B cell (primary cell): ENCODE measurements around the gene PTGFRN. TPM values are rescaled to one million over a fixed set of nuclear protein-coding genes. Genes with fewer than 3 reads are reported as not detected.

Experiments used
- ATAC-seq: fragments of 200-7000 bp; cut with Tn5 transposase; one replicate; pipeline ENCODE4 v1.10.0; 2021; ENCODE audit warnings: low read depth, mild to moderate bottlenecking, moderate number of reproducible peaks, moderate library complexity
- CTCF ChIA-PET: fragments of 350-600 bp; sonication (Branson Sonifier 250); formaldehyde crosslinking; loops from one replicate; lab custom pipeline; 2021; ENCODE audit warnings: antibody characterized with exemption, inconsistent platforms; lab: Charles Lee
- POLR2A ChIA-PET: fragments of 350-600 bp; sonication (Branson Sonifier 250); formaldehyde crosslinking; loops from one replicate; lab custom pipeline; 2021; ENCODE audit warnings: antibody characterized with exemption; lab: Charles Lee
- DNase-seq: peaks from one replicate; pipeline ENCODE4 v3.0.0; 2013
- H2AFZ ChIP-seq: 2 replicates; pipeline ENCODE4 v1.6.1; 2012; ENCODE audit warnings: mild to moderate bottlenecking, low read depth, low read length; ENCODE audit not compliant: insufficient read depth, poor library complexity, severe bottlenecking
- H3K27ac ChIP-seq, 2 donors: 1 replicate in 1 of 2; 2 replicates in 1 of 2; pipeline ENCODE4 v1.5.1; 2012 to 2013; ENCODE audit warnings: low read length in 2 of 2, mild to moderate bottlenecking in 2 of 2, moderate library complexity in 1 of 2
- H3K27me3 ChIP-seq, 4 experiments: fragments of 200-600 bp in 1 of 4; sonication (generic) in 1 of 4; replicated peaks in 1 of 4; 1 replicate in 2 of 4; 2 replicates in 2 of 4; pipeline versions ENCODE4 v1.6.1 to v1.7.0; 2013 to 2016; ENCODE audit warnings: low read length in 3 of 4, mild to moderate bottlenecking in 2 of 4, mixed read lengths in 1 of 4, moderate library complexity in 1 of 4; ENCODE audit not compliant: insufficient read depth in 4 of 4, control insufficient read depth in 3 of 4; ENCODE audit errors: control extremely low read depth in 1 of 4
- H3K36me3 ChIP-seq, 2 experiments: replicated peaks in 1 of 2; 1 replicate in 1 of 2; 2 replicates in 1 of 2; pipeline versions ENCODE4 v1.6.1 to v1.7.1; 2013; ENCODE audit warnings: low read length in 1 of 2; ENCODE audit not compliant: insufficient read depth in 2 of 2, control insufficient read depth in 1 of 2; ENCODE audit errors: control extremely low read depth in 1 of 2, extremely low read depth in 1 of 2
- H3K4me1 ChIP-seq, 2 donors: fragments of 200-600 bp in 1 of 2; sonication (generic) in 1 of 2; 1 replicate in 1 of 2; 2 replicates in 1 of 2; pipeline versions ENCODE4 v1.5.1 to v1.6.1; 2013 to 2017; ENCODE audit warnings: low read length in 2 of 2; ENCODE audit not compliant: control insufficient read depth in 2 of 2, insufficient read depth in 2 of 2
- H3K4me2 ChIP-seq: replicated peaks from 2 replicates; pipeline ENCODE3; 2012; ENCODE audit warnings: mild to moderate bottlenecking, low read depth, low read length; ENCODE audit not compliant: poor library complexity, severe bottlenecking
- H3K4me3 ChIP-seq, 5 experiments: fragments of 200-600 bp in 1 of 5; sonication (generic) in 1 of 5; 1 replicate in 3 of 5; 2 replicates in 2 of 5; pipeline versions ENCODE4 v1.5.1 to v1.7.0; 2011 to 2016; ENCODE audit warnings: low read length in 4 of 5, mild to moderate bottlenecking in 4 of 5, low read depth in 2 of 5, control low read depth in 1 of 5, moderate library complexity in 1 of 5; ENCODE audit not compliant: insufficient read depth in 1 of 5; ENCODE audit errors: control extremely low read depth in 1 of 5, extremely low read depth in 1 of 5
- H3K79me2 ChIP-seq: fragments of 200-600 bp; sonication (generic); one replicate; pipeline ENCODE4 v1.6.0; 2016; ENCODE audit warnings: low read length; ENCODE audit not compliant: control insufficient read depth, insufficient read depth
- H3K9ac ChIP-seq: fragments of 200-600 bp; sonication (generic); 2 replicates; pipeline ENCODE4 v1.6.1; 2017; ENCODE audit warnings: mild to moderate bottlenecking, low read length, moderate library complexity
- H3K9me3 ChIP-seq, 3 donors: one replicate each; pipeline versions ENCODE4 v1.6.1 to v1.7.1; 2013; ENCODE audit warnings: low read length in 2 of 3; ENCODE audit not compliant: control insufficient read depth in 2 of 3, insufficient read depth in 1 of 3; ENCODE audit errors: control extremely low read depth in 1 of 3
- H4K20me1 ChIP-seq: 2 replicates; pipeline ENCODE4 v1.6.0; 2012; ENCODE audit warnings: mild to moderate bottlenecking, low read length; ENCODE audit not compliant: insufficient read depth, control insufficient read depth, poor library complexity, severe bottlenecking
- H3K27ac Mint-ChIP-seq: one replicate; pipeline ENCODE4 v1.8.0; 2021; ENCODE audit warnings: mixed read lengths
- H3K27me3 Mint-ChIP-seq: one replicate; pipeline ENCODE4 v1.8.0; 2021; ENCODE audit warnings: mixed read lengths
- H3K4me1 Mint-ChIP-seq: one replicate; pipeline ENCODE4 v1.8.0; 2021; ENCODE audit warnings: mixed read lengths
- H3K4me3 Mint-ChIP-seq: one replicate; pipeline ENCODE4 v1.8.0; 2021; ENCODE audit warnings: mixed read lengths
- H3K9me3 Mint-ChIP-seq: one replicate; pipeline ENCODE4 v1.8.0; 2022; ENCODE audit warnings: mixed read lengths; ENCODE audit not compliant: insufficient read depth
- EZH2 ChIP-seq: IDR thresholded peaks from 2 replicates; pipeline ENCODE4 v1.6.1; 2012; ENCODE audit warnings: borderline replicate concordance, low read depth, mild to moderate bottlenecking, moderate library complexity, low read length; ENCODE audit not compliant: insufficient read depth, poor library complexity, severe bottlenecking
- WGBS: methylation state at CpG from one replicate; pipeline ENCODE4 v1.1.5; 2013; ENCODE audit warnings: missing lambda C conversion rate; ENCODE audit not compliant: insufficient coverage; 5-methylcytosine and 5-hydroxymethylcytosine counted together
- intact Hi-C: fragments of 100-400 bp; cut with micrococcal nuclease; formaldehyde crosslinking; loops from one replicate; pipeline ENCODE4 v1.10.0; 2022
- polyA plus RNA-seq: library from polyadenylated mRNA; depleted of rRNA; stranded (reverse); fragments of >200 nt; gene quantifications from 2 replicates; pipeline ENCODE4 v1.2.3, GENCODE V29; 2012
- total RNA-seq, 2 donors: library from RNA; stranded (reverse); fragments of 120-200 nt in 1 of 2; gene quantifications; 1 replicate in 1 of 2; 2 replicates in 1 of 2; pipeline versions ENCODE4 v1.2.3 to v1.2.4, GENCODE V29; 2013 to 2022
- TF ChIP-seq, protein P1 (sequence below): fragments of 200-600 bp; IDR thresholded peaks from one replicate; pipeline ENCODE4 v1.8.0; 2022; ENCODE audit warnings: antibody characterized with exemption, mild to moderate bottlenecking

The PTGFRN gene
- total and polyA plus RNA-seq, 2 donors (not counting 1 experiment from before 2014, with no cell fraction given): 0.17 TPM; not detected in 1

DNA sequence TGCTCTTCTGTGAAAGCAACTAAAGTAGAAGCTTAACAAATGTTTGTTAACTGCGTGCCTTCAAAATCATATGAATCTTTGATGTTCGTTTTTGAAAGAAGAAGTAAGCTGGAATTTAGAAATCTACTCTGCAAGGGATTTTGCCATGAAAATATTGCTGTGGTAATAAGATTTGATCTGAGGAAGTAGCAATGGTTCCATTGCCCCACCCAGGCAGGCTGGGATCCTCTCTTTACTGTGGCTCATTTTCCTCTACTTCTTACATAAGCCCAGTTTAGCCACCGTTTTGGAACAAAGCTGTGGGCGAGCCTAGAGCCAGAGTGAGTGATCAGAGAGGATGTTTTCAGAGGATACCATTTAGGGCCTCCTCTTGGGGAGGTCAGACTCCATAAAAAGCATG, 20.3 kb upstream of the PTGFRN start:
- H3K9ac ChIP-seq: no peak overlapping the region
- H3K36me3 ChIP-seq: no peaks in the 10 kb centered on the region
- TF ChIP-seq EZH2: no peak
- TF ChIP-seq, protein P1, sequence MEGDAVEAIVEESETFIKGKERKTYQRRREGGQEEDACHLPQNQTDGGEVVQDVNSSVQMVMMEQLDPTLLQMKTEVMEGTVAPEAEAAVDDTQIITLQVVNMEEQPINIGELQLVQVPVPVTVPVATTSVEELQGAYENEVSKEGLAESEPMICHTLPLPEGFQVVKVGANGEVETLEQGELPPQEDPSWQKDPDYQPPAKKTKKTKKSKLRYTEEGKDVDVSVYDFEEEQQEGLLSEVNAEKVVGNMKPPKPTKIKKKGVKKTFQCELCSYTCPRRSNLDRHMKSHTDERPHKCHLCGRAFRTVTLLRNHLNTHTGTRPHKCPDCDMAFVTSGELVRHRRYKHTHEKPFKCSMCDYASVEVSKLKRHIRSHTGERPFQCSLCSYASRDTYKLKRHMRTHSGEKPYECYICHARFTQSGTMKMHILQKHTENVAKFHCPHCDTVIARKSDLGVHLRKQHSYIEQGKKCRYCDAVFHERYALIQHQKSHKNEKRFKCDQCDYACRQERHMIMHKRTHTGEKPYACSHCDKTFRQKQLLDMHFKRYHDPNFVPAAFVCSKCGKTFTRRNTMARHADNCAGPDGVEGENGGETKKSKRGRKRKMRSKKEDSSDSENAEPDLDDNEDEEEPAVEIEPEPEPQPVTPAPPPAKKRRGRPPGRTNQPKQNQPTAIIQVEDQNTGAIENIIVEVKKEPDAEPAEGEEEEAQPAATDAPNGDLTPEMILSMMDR: no peak
- no peak overlapping the region for H3K4me3 ChIP-seq
- ATAC-seq (no peak), DNase-seq (no peak)
- H3K4me3 Mint-ChIP-seq: no peak overlapping the region
- ChIA-PET POLR2A (no interaction called here), CTCF (no interaction called here)
- peaks cover 12% of the 10 kb centered on the region for H3K27me3 Mint-ChIP-seq
- H3K4me1 Mint-ChIP-seq: no peaks in the 10 kb centered on the region
- H3K9me3 ChIP-seq: peaks cover 0 to 2% (median 1%) of the 10 kb centered on the region in 3 donors
- no peaks in the 10 kb centered on the region for H4K20me1 ChIP-seq
- H3K9me3 Mint-ChIP-seq: no peaks in the 10 kb centered on the region
- H2AFZ ChIP-seq: no peak overlapping the region
- intact Hi-C loops: no loop called here
- no peak overlapping the region for H3K4me2 ChIP-seq
- H3K27ac ChIP-seq: no peak overlapping the region
- H3K79me2 ChIP-seq: no peaks in the 10 kb centered on the region
- no peaks in the 10 kb centered on the region for H3K27me3 ChIP-seq
- H3K4me1 ChIP-seq: no peaks in the 10 kb centered on the region
- no peak overlapping the region for H3K27ac Mint-ChIP-seq
- 80% methylated on average over 2 of the region's 4 CpGs for WGBS

DNA sequence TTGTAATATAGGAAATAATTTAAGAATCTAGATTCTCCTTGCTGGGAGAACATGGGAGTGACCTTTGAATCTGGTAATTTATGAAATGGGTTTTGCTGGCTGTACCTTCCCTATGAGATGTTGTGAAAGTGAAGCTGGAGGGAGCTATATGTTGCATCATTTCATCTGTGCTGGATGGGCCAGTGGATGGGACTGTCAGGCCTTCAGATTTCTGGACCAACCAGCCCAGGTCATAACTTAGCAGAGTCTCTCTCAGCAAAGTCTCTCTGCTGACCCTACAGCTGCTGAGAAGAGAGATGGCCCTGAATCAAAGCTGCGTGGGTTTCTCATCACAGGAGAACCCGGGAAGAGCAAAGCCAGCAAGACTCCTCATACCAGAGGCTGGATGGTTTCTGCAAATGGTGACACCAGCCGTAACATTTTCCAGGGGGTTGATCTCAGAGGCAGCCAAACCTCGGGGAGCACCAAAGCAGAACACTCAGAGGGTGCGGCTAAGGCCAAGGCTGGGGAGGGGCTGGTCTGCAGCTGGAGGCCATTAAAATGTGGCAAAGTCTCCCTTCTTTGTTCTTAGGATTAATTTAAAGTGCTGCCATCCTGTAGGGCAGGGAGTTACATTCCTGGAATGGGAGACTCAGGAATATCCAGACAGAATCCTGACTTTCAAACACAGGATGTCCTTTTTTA, 18.2 kb upstream of the PTGFRN start:
- intact Hi-C loops: no loop called here

More for the DNA sequence above, 18.2 kb upstream of the PTGFRN start:
- no peaks in the 10 kb centered on the region for H3K4me1 Mint-ChIP-seq
- no peak for TF ChIP-seq EZH2
- TF ChIP-seq, protein P1: no peak
- Histone ChIP-seq H3K4me2 (no peak overlapping the region), H3K36me3 (no peaks in the 10 kb centered on the region), H3K27me3 (no peaks in the 10 kb centered on the region), H2AFZ (no peak overlapping the region), H3K27ac (no peak overlapping the region), H3K9ac (no peak overlapping the region), H3K79me2 (no peaks in the 10 kb centered on the region), H4K20me1 (no peaks in the 10 kb centered on the region), H3K4me1 (no peaks in the 10 kb centered on the region), H3K9me3 (peaks cover 1 to 7% (median 6%) of the 10 kb centered on the region in 3 donors), H3K4me3 (no peak overlapping the region)
- POLR2A ChIA-PET: no interaction called here
- H3K27ac Mint-ChIP-seq: no peak overlapping the region
- ATAC-seq (no peak), DNase-seq (no peak)
- H3K9me3 Mint-ChIP-seq: peaks cover 5% of the 10 kb centered on the region
- H3K4me3 Mint-ChIP-seq: no peak overlapping the region
- WGBS: 90% methylated on average over 5 of the region's 5 CpGs
- CTCF ChIA-PET: no interaction called here
- peaks cover 12% of the 10 kb centered on the region for H3K27me3 Mint-ChIP-seq
